OCI-LY3 (cell line): ENCODE data around the gene RAC3.

Experiments
- H2AFZ ChIP-seq: fragments of 200-600, 300-600 bp; shearing (Covaris generic); 2 replicates; pipeline ENCODE4 v1.6.0; 2014; ENCODE audit warnings: antibody characterized with exemption, low read depth, low read length
- H3K27ac ChIP-seq: fragments of 200-600, 300-600 bp; sonication (generic); 2 replicates; pipeline ENCODE4 v1.5.1; 2014; ENCODE audit warnings: mild to moderate bottlenecking, low read length, moderate library complexity, mixed read lengths
- H3K27me3 ChIP-seq: fragments of 200-600, 300-600 bp; sonication (generic); 2 replicates; pipeline ENCODE4 v1.6.1; 2014; ENCODE audit warnings: low read depth, low read length, mixed read lengths
- H3K36me3 ChIP-seq: fragments of 200-600, 300-600 bp; sonication (generic); replicated peaks from 2 replicates; pipeline ENCODE3; 2014; ENCODE audit warnings: low read depth, low read length, mixed read lengths
- H3K4me1 ChIP-seq: fragments of 300-600, 200-600 bp; sonication (generic); 2 replicates; pipeline ENCODE4 v1.6.1; 2014; ENCODE audit warnings: low read length, mixed read lengths
- H3K4me2 ChIP-seq: fragments of 200-600, 300-600 bp; sonication (generic); 2 replicates; pipeline ENCODE4 v1.6.1; 2014; ENCODE audit warnings: low read length, mixed read lengths
- H3K4me3 ChIP-seq: fragments of 300-600, 200-600 bp; sonication (generic); 2 replicates; pipeline ENCODE4 v1.5.1; 2014; ENCODE audit warnings: antibody characterized with exemption, mild to moderate bottlenecking, low read length, moderate library complexity
- H3K79me2 ChIP-seq: fragments of 300-600, 200-600 bp; shearing (Covaris generic); 2 replicates; pipeline ENCODE4 v1.6.1; 2014; ENCODE audit warnings: mild to moderate bottlenecking, low read length, mixed read lengths
- H3K9ac ChIP-seq: fragments of 300-600, 200-600 bp; shearing (Covaris generic); 2 replicates; pipeline ENCODE4 v1.6.0; 2014; ENCODE audit warnings: mild to moderate bottlenecking, low read length, moderate library complexity
- H3K9me3 ChIP-seq: fragments of 200-600, 300-600 bp; shearing (Covaris generic); 2 replicates; pipeline ENCODE4 v1.6.1; 2014; ENCODE audit warnings: low read length, mixed read lengths; ENCODE audit not compliant: insufficient read depth
- H4K20me1 ChIP-seq: fragments of 200-600, 300-600 bp; sonication (generic); 2 replicates; pipeline ENCODE4 v1.6.1; 2016; ENCODE audit warnings: low read length, mixed read lengths; ENCODE audit not compliant: insufficient read depth
- EZH2phosphoT487 ChIP-seq: fragments of 200-600 bp; shearing (Covaris generic); IDR thresholded peaks from 2 replicates; pipeline ENCODE4 v1.6.1; 2018; ENCODE audit warnings: antibody characterized with exemption, mixed run types, low read depth
- TF ChIP-seq, protein P1 (sequence below): fragments of 200-600, 300-600 bp; sonication (generic); IDR thresholded peaks from 2 replicates; pipeline ENCODE4 v1.5.1; 2014; ENCODE audit warnings: antibody characterized with exemption, low read length, low read depth

The RAC3 gene

DNA sequence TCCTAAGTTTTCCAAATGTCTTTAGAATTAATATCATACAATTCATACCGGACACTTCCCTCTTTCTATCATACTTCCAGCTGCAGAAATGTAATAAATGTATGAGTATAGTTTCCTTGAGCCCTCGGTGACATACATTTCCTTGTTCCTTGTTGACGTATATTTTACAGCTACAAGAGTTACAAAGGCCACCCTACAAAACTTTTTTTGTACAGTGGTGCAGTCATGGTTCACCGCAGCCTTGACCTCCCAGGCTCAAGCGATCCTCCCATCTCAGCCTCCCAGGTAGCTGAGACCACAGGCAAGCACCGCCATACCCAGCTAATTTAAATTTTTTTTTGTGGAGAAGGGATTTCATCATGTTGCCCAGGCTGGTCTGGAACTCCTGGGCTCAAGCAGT is 41.3 kb downstream of the RAC3 start:
- H3K9ac ChIP-seq: no peak overlapping the region
- H3K4me1 ChIP-seq: no peaks in the 10 kb centered on the region

DNA sequence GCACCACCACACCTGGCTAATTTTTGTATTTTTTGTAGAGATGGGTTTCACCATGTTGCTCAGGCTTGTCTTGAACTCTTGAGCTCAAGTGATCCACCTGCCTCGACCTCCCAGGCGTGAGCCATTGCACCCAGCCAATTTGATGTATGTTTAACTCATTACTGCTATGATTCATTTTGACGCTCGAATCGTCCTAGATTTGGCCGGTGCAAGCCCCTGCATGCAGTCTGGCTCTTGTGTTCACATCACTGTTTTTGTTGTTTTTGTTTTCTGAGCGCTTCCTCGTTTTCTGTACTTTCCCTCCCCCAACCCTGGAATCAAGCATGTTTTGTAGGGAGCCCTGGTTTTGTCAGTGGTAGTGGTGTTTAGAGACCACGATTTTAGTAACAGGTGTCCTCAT is 42.0 kb downstream of the RAC3 start:
- no peaks in the 10 kb centered on the region for H3K9me3 ChIP-seq
- H3K79me2 ChIP-seq: no peaks in the 10 kb centered on the region
- peaks cover 7% of the 10 kb centered on the region for H4K20me1 ChIP-seq
- no peak overlapping the region for H3K4me2 ChIP-seq
- H3K36me3 ChIP-seq: peaks cover 6% of the 10 kb centered on the region
- no peak overlapping the region for H3K9ac ChIP-seq
- H3K27ac ChIP-seq: no peak overlapping the region
- H3K4me3 ChIP-seq: no peak overlapping the region
- TF ChIP-seq EZH2phosphoT487: no peak
- TF ChIP-seq, protein P1, sequence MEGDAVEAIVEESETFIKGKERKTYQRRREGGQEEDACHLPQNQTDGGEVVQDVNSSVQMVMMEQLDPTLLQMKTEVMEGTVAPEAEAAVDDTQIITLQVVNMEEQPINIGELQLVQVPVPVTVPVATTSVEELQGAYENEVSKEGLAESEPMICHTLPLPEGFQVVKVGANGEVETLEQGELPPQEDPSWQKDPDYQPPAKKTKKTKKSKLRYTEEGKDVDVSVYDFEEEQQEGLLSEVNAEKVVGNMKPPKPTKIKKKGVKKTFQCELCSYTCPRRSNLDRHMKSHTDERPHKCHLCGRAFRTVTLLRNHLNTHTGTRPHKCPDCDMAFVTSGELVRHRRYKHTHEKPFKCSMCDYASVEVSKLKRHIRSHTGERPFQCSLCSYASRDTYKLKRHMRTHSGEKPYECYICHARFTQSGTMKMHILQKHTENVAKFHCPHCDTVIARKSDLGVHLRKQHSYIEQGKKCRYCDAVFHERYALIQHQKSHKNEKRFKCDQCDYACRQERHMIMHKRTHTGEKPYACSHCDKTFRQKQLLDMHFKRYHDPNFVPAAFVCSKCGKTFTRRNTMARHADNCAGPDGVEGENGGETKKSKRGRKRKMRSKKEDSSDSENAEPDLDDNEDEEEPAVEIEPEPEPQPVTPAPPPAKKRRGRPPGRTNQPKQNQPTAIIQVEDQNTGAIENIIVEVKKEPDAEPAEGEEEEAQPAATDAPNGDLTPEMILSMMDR: no peak
- H2AFZ ChIP-seq: no peak overlapping the region
- no peaks in the 10 kb centered on the region for H3K27me3 ChIP-seq
- H3K4me1 ChIP-seq: no peaks in the 10 kb centered on the region

More for the DNA sequence above, 41.3 kb downstream of the RAC3 start:
- Histone ChIP-seq H3K79me2 (no peaks in the 10 kb centered on the region), H3K9me3 (no peaks in the 10 kb centered on the region), H3K36me3 (peaks cover 2% of the 10 kb centered on the region), H3K4me2 (no peak overlapping the region), H2AFZ (no peak overlapping the region), H4K20me1 (peaks cover 6% of the 10 kb centered on the region), H3K27me3 (no peaks in the 10 kb centered on the region), H3K4me3 (no peak overlapping the region), H3K27ac (no peak overlapping the region)
- no peak for TF ChIP-seq EZH2phosphoT487
- TF ChIP-seq, protein P1: no peak

DNA sequence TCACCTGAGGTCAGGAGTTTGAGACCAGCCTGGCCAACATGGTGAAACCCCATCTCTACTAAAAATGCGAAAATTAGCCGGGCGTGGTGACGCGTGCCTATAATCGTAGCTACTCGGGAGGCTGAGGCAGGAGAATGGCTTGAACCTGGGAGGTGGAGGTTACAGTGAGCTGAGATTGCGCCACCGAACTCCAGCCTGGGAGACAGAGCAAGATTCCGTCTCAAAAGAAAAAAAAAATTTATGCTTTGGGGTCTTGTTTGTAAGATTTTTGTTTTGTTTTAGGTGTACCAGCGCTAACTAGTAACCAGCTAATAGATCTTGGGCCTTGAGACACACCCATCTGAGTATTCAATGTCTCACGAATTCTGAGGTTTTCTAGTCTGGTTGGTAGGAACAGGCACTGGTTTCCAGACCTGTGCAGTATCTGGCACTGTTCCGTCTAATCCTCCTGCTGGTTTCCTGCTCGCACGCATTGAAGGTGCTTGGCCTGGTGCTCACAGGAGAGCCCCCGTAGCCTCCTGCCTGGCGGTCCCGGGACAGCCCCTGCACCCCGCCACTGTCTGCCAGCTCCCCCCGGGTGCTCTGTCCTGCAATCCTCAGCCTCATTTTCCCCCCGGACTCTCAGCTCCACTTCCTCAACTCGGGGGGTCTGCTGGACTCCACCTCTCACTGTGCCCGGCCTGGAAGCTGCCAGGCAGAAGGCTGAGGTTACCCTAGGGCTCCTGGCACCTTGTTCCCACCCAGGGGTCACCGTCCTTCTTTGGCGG is 44.7 kb downstream of the RAC3 start:
- Histone ChIP-seq H4K20me1 (peaks cover 14% of the 10 kb centered on the region), H3K9ac (no peak overlapping the region), H3K4me3 (no peak overlapping the region), H3K79me2 (no peaks in the 10 kb centered on the region), H3K36me3 (peaks cover 23% of the 10 kb centered on the region), H3K27ac (no peak overlapping the region), H3K27me3 (no peaks in the 10 kb centered on the region), H3K9me3 (no peaks in the 10 kb centered on the region), H2AFZ (no peak overlapping the region), H3K4me1 (no peaks in the 10 kb centered on the region), H3K4me2 (no peak overlapping the region)
- TF ChIP-seq, protein P1: no peak
- TF ChIP-seq EZH2phosphoT487: no peak

- H3K27ac ChIP-seq: no peak overlapping the region
- H2AFZ ChIP-seq: no peak overlapping the region
- no peak overlapping the region for H3K4me2 ChIP-seq
- peaks cover 29% of the 10 kb centered on the region for H3K36me3 ChIP-seq
- H3K9me3 ChIP-seq: no peaks in the 10 kb centered on the region
- no peak overlapping the region for H3K9ac ChIP-seq
- no peak overlapping the region for H3K4me3 ChIP-seq
- H4K20me1 ChIP-seq: peaks cover 14% of the 10 kb centered on the region
- no peaks in the 10 kb centered on the region for H3K27me3 ChIP-seq
- TF ChIP-seq EZH2phosphoT487: no peak
- TF ChIP-seq, protein P1: no peak
- H3K4me1 ChIP-seq: no peaks in the 10 kb centered on the region
- no peaks in the 10 kb centered on the region for H3K79me2 ChIP-seq
These were observed 45.5 kb downstream of the RAC3 start for GRCh38 chr17:82076785-82077591.
